ENCODE results near the gene VAMP8.
A peak's percentile ranks its signal among the peaks of the same experiment; 100 is the strongest.

Gene VAMP8

DNA sequence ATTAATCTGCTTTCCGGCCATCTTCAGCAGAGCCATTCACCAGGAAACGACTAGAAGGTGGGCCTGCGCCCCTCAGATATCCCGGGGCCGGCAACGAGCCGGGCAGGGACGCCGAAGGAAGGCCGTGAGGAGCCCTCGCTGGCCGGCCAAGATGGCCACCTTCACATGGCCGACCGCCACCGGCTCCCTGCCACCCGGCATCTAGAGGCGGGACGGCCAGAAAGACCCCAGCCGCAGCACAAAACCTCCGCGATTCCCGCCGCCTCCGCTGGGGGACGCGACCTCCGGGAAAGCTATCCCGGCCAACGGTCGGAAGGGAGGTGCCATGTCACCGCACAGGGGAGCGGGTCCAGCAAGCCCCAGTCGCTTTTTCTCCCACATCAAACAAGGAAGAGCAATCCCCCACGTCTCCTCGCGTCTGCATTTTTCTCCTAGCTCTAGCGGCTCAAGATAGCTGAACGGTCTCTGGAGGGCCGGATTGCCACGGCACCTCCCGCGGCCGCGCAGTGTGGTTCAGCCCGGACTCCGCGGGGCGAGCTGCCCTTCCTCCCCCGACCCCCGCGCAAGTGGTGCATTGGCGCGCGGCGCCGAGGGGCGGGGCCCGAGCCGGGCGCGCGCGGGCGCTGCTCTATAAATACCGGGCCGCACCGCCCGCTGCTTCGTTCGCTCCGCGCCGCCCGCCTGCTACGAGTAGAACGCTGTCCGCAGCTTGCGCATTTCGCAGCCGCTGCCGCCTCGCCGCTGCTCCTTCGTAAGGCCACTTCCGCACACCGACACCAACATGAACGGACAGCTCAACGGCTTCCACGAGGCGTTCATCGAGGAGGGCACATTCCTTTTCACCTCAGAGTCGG is 38.7 kb upstream of the VAMP8 start, which contains the start of gene MAT2A:
TSS of gene MAT2A (plus strand) at position 662 of the 854 bp plus-strand sequence. CDS start at position 782, 120 bp downstream.
- Histone ChIP-seq H3K9ac (ENCODE audit: low read length) (peak within 1 kb of the TSS; percentile 96), H3F3A (ENCODE audit: insufficient read depth, low read length) (peaks cover 38% of the 10 kb centered on the region), H3K4me1 (ENCODE audit: low read length) (peaks cover 18% of the 10 kb centered on the region), H3K79me2 (ENCODE audit: low read length) (peaks cover 55% of the 10 kb centered on the region), H3K36me3 (replicated peaks; ENCODE audit: insufficient read depth, low read length) (peaks cover 30% of the 10 kb centered on the region), H2AFZ (ENCODE audit: low read length) (peak within 1 kb of the TSS; percentile 91), H3K27me3 (replicated peaks; ENCODE audit: insufficient read depth, low read length) (no peaks in the 10 kb centered on the region), H3K9me3 (replicated peaks; ENCODE audit: insufficient read depth, low read length) (no peaks in the 10 kb centered on the region), H3K4me3 (ENCODE audit: low read length) (peak within 1 kb of the TSS; percentile 99), H3K9me2 (replicated peaks; ENCODE audit: insufficient read depth, low read length) (no peaks in the 10 kb centered on the region), H4K20me1 (ENCODE audit: insufficient read depth, low read length) (peaks cover 36% of the 10 kb centered on the region), H3K4me2 (ENCODE audit: low read depth, low read length) (peak within 1 kb of the TSS; percentile 94), H3K27ac (ENCODE audit: low read length) (peak within 1 kb of the TSS; percentile 96)
- TF ChIP-seq, protein P1, sequence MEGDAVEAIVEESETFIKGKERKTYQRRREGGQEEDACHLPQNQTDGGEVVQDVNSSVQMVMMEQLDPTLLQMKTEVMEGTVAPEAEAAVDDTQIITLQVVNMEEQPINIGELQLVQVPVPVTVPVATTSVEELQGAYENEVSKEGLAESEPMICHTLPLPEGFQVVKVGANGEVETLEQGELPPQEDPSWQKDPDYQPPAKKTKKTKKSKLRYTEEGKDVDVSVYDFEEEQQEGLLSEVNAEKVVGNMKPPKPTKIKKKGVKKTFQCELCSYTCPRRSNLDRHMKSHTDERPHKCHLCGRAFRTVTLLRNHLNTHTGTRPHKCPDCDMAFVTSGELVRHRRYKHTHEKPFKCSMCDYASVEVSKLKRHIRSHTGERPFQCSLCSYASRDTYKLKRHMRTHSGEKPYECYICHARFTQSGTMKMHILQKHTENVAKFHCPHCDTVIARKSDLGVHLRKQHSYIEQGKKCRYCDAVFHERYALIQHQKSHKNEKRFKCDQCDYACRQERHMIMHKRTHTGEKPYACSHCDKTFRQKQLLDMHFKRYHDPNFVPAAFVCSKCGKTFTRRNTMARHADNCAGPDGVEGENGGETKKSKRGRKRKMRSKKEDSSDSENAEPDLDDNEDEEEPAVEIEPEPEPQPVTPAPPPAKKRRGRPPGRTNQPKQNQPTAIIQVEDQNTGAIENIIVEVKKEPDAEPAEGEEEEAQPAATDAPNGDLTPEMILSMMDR (IDR thresholded peaks at IDR 0.05; ENCODE audit: low read length) = peak; percentile 65
- TF ChIP-seq EZH2 (optimal IDR thresholded peaks at IDR 0.05; ENCODE audit: low read depth, low read length) = no peak
- peak; percentile 87 for DNase-seq

DNA sequence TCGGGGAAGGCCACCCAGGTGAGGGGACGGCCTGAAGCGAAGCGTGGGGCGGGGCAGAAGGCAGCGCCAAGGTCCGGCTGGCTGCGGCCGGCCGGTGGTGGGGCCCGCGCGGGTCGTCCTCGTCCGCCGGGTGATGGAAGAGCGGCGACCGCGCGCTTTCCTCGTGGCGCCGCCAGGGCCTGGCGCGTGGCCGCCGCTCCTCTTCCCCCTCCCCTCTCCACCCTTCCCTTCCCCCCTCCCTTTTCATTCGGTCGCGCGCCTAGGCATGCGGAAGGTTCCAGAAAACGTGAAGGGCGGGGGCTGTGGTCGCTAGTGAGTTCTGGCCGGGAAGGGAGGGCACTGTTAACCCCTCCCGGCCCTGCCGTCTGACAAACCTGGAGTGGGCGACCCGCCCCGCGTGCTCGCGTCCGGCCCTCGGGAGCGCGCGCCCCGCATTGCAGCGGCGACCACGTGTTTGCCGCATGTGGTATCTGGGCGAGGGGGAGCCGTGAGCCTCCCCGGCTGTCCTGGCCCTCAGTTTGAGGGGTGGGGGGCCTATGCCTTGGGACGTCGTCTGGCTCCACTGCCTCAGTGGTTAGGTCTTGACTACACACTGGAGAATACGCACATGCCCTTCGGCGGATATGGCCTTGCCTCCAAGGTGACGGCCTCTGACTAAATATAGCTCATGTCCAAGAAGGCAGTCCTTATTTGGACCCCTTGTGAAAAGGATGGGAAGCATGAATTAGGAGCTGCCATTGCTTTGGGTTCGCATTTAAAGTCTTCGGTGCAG is 37.8 kb upstream of the VAMP8 start:
- H3K36me3 ChIP-seq (replicated peaks; ENCODE audit: insufficient read depth, low read length) = peaks cover 30% of the 10 kb centered on the region
- peaks cover 18% of the 10 kb centered on the region for H3K4me1 ChIP-seq (ENCODE audit: low read length)
- TF ChIP-seq, protein P1 (IDR thresholded peaks at IDR 0.05; ENCODE audit: low read length) = no peak
- TF ChIP-seq EZH2 (optimal IDR thresholded peaks at IDR 0.05; ENCODE audit: low read depth, low read length) = no peak
- TF ChIP-seq EZH2phosphoT487 (IDR thresholded peaks at IDR 0.05; ENCODE audit: low read length) = no peak
- H3K4me3 ChIP-seq (ENCODE audit: low read length) = peak overlapping the region; percentile 99
- H3K9ac ChIP-seq (ENCODE audit: low read length) = peak overlapping the region; percentile 96
- no peaks in the 10 kb centered on the region for H3K27me3 ChIP-seq (replicated peaks; ENCODE audit: insufficient read depth, low read length)
- H2AFZ ChIP-seq (ENCODE audit: low read length) = no peak overlapping the region
- peak overlapping the region; percentile 96 for H3K27ac ChIP-seq (ENCODE audit: low read length)
- peaks cover 36% of the 10 kb centered on the region for H4K20me1 ChIP-seq (ENCODE audit: insufficient read depth, low read length)
- peaks cover 55% of the 10 kb centered on the region for H3K79me2 ChIP-seq (ENCODE audit: low read length)
- H3K9me3 ChIP-seq (replicated peaks; ENCODE audit: insufficient read depth, low read length) = no peaks in the 10 kb centered on the region
- H3F3A ChIP-seq (ENCODE audit: insufficient read depth, low read length) = peaks cover 42% of the 10 kb centered on the region
- H3K4me2 ChIP-seq (ENCODE audit: low read depth, low read length) = peak overlapping the region; percentile 94
- no peaks in the 10 kb centered on the region for H3K9me2 ChIP-seq (replicated peaks; ENCODE audit: insufficient read depth, low read length)
- peak; percentile 46 for DNase-seq

DNA sequence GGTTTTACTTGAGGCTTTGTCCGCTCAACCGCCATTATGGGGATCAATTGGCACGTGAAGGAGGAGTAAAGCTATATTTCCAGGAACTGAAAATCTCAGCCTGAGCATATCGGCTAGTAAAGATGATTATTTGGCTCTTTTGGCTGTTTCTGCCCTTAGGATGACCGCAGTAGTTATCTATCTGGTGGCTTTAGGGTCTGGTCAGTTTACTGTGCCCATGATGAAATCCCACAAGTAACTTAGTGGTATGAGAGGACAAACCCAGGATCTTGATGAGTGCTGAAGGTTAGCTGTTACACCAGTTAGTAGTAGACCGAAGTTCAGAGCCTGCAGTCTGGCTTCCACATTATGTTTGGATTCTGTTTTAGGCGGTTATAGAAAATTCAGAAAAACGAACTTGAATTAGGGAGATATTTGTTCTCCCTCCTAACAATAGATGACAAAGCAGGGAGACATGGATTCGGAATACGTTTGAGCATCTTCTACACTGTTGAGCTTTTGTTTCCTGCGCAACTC is 37.2 kb upstream of the VAMP8 start:
- H3K4me2 ChIP-seq (ENCODE audit: low read depth, low read length) = peak overlapping the region; percentile 94
- H3K36me3 ChIP-seq (replicated peaks; ENCODE audit: insufficient read depth, low read length) = peaks cover 30% of the 10 kb centered on the region
- peaks cover 36% of the 10 kb centered on the region for H4K20me1 ChIP-seq (ENCODE audit: insufficient read depth, low read length)
- peak overlapping the region; percentile 99 for H3K4me3 ChIP-seq (ENCODE audit: low read length)
- H3F3A ChIP-seq (ENCODE audit: insufficient read depth, low read length) = peaks cover 46% of the 10 kb centered on the region
- no peaks in the 10 kb centered on the region for H3K27me3 ChIP-seq (replicated peaks; ENCODE audit: insufficient read depth, low read length)
- TF ChIP-seq EZH2phosphoT487 (IDR thresholded peaks at IDR 0.05; ENCODE audit: low read length) (no peak), EZH2 (optimal IDR thresholded peaks at IDR 0.05; ENCODE audit: low read depth, low read length) (no peak)
- TF ChIP-seq, protein P1 (IDR thresholded peaks at IDR 0.05; ENCODE audit: low read length) = no peak
- H2AFZ ChIP-seq (ENCODE audit: low read length) = no peak overlapping the region
- peak overlapping the region; percentile 96 for H3K9ac ChIP-seq (ENCODE audit: low read length)
- no peaks in the 10 kb centered on the region for H3K9me3 ChIP-seq (replicated peaks; ENCODE audit: insufficient read depth, low read length)
- peaks cover 18% of the 10 kb centered on the region for H3K4me1 ChIP-seq (ENCODE audit: low read length)
- H3K9me2 ChIP-seq (replicated peaks; ENCODE audit: insufficient read depth, low read length) = no peaks in the 10 kb centered on the region
- DNase-seq = no peak
- peak overlapping the region; percentile 96; the same call in 1 of the 2 replicates for H3K27ac ChIP-seq (ENCODE audit: low read length)
- H3K79me2 ChIP-seq (ENCODE audit: low read length) = peaks cover 55% of the 10 kb centered on the region

Measured in MM.1S (cell line).